ENCODE results near the gene PFDN4. TPM values are rescaled to one million over a fixed set of nuclear protein-coding genes. Genes with fewer than 3 reads are reported as not detected.

PFDN4 gene
- total and polyA plus RNA-seq, 2 of the 4 experiments (the other 2 are of a cell fraction): 14.9 to 93.2 TPM

DNA sequence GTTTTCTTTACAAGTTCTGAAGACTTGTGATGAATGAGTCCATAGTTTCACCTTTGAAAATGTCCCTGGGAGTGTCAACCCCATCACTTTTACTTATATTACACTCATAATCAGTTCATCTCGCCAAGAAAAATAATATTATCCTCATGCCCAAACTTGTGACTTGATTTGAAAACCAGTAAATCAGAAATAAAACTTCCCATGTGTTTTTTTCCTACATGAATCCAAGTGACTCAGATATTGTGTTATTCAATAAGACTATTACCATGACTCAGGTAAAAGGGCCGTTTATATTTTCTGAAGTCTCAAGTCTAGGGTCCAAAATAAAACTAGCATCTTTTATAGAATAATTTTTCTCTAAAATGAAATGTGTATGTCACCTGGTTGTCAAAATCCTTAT is 18.3 kb upstream of the PFDN4 start:
- H3K4me2 ChIP-seq (ENCODE audit: low read depth, low read length): no peak overlapping the region
- H3K4me3 ChIP-seq (ENCODE audit: insufficient read depth, low read depth, low read length): no peak overlapping the region
- no peak overlapping the region for H2BK5ac ChIP-seq (ENCODE audit: low read depth, low read length, poor library complexity, severe bottlenecking)
- dilution Hi-C loops (cut with HindIII; ENCODE audit: low sequenced_read_pairs, unreplicated experiment): loop anchor here (25.0 kb wide), 1 partner anchor 102 kb away; no protein-coding TSS in a partner anchor
- BruUV-seq (replicated peaks): no TSS peak
- H4K20me1 ChIP-seq (ENCODE audit: insufficient read depth, low read length): no peaks in the 10 kb centered on the region
- H4K8ac ChIP-seq (ENCODE audit: low read depth in 2 of 2, low read length in 2 of 2): no peak overlapping the region
- H3K9me1 ChIP-seq (ENCODE audit: insufficient read depth, low read length): peaks cover 1% of the 10 kb centered on the region; the same call in 1 of the 2 replicates
- CTCF ChIA-PET: no interaction called here
- no peaks in the 10 kb centered on the region for H3K79me1 ChIP-seq (ENCODE audit: low read depth in 1 of 2, low read length in 2 of 2)
- no peak overlapping the region for H2BK120ac ChIP-seq (ENCODE audit: low read depth, low read length)
- H3K27ac ChIP-seq (ENCODE audit: insufficient read depth, low read length): no peak overlapping the region
- peaks cover 15% of the 10 kb centered on the region for H3K27me3 ChIP-seq (ENCODE audit: control insufficient read depth, insufficient read depth, low read length)
- no peak overlapping the region for H3K18ac ChIP-seq (ENCODE audit: low read depth, low read length)
- in situ Hi-C loops (cut with MboI; ENCODE audit: low sequenced_read_pairs): loop anchor here (25.0 kb wide), 1 partner anchor 202 kb away; no protein-coding TSS in a partner anchor
- no peak overlapping the region for H2BK20ac ChIP-seq (ENCODE audit: low read depth, low read length)
- H2AFZ ChIP-seq (replicated peaks; ENCODE audit: low read length, poor library complexity): no peak overlapping the region
- no peaks in the 10 kb centered on the region for H3K9me3 ChIP-seq (ENCODE audit: control insufficient read depth, insufficient read depth, low read length)
- H4K5ac ChIP-seq (ENCODE audit: low read depth, low read length): no peak overlapping the region
- no peak overlapping the region for H2AK9ac ChIP-seq (replicated peaks; ENCODE audit: low read depth, low read length, poor library complexity)
- intact Hi-C loops (cut with micrococcal nuclease): no loop called here
- H2AK5ac ChIP-seq (ENCODE audit: low read depth, low read length): no peak overlapping the region
- no peak overlapping the region for H3K4ac ChIP-seq (ENCODE audit: low read depth, low read length)
- no peak overlapping the region for H2BK15ac ChIP-seq (ENCODE audit: low read depth, low read length)
- H3K9ac ChIP-seq (ENCODE audit: low read depth, low read length): no peak overlapping the region
- DNase-seq (no peak), ATAC-seq (ENCODE audit: low read depth) (no peak)
- no peaks in the 10 kb centered on the region for H3K36me3 ChIP-seq (ENCODE audit: control insufficient read depth, insufficient read depth, low read length)
- no peak overlapping the region for H3K56ac ChIP-seq (ENCODE audit: extremely low read depth, insufficient read depth, low read length)
- no peak overlapping the region for H3K23ac ChIP-seq (ENCODE audit: low read depth, low read length)
- no peak overlapping the region for H3K14ac ChIP-seq (replicated peaks; ENCODE audit: low read depth, low read length)
- H3K4me1 ChIP-seq (ENCODE audit: control insufficient read depth, insufficient read depth, low read length): no peaks in the 10 kb centered on the region
- H4K91ac ChIP-seq (ENCODE audit: insufficient read depth, low read depth, low read length): no peak overlapping the region
- POLR2A ChIA-PET (ENCODE audit: unreplicated experiment): no interaction called here
- WGBS, 2 experiments (ENCODE audit: extremely low coverage in 2 of 2, insufficient read length in 1 of 2): no CpG with 5 or more reads among the region's 2 CpGs
- no peak for TF ChIP-seq MAZ (IDR thresholded peaks at IDR 0.05; ENCODE audit: borderline replicate concordance, low read depth, low read length)
- TF ChIP-seq SMC3 (IDR thresholded peaks at IDR 0.05; ENCODE audit: low read depth, low read length): no peak
- TF ChIP-seq NFE2L2 (IDR thresholded peaks at IDR 0.05; ENCODE audit: low read depth, low read length): no peak
- no peak for TF ChIP-seq MXI1 (IDR thresholded peaks at IDR 0.05; ENCODE audit: borderline replicate concordance, low read depth, low read length)
- no peak for TF ChIP-seq CEBPB (IDR thresholded peaks at IDR 0.05; ENCODE audit: low read depth, low read length)
- no peak for TF ChIP-seq USF2 (IDR thresholded peaks at IDR 0.05; ENCODE audit: low read depth, low read length)
- TF ChIP-seq CHD1 (IDR thresholded peaks at IDR 0.05; ENCODE audit: low read depth, low read length): no peak
- no peak for TF ChIP-seq RCOR1 (IDR thresholded peaks at IDR 0.05; ENCODE audit: insufficient replicate concordance, low read length)
- TF ChIP-seq BHLHE40 (IDR thresholded peaks at IDR 0.05; ENCODE audit: low read depth, low read length): no peak
